ENCODE results near the gene RAB7B.
"Not testable (repeated sequence)": the region's sequence is repeated elsewhere in the genome, so short reads cannot be mapped to it uniquely, and the experiment has no call there.

The RAB7B gene, protein sequence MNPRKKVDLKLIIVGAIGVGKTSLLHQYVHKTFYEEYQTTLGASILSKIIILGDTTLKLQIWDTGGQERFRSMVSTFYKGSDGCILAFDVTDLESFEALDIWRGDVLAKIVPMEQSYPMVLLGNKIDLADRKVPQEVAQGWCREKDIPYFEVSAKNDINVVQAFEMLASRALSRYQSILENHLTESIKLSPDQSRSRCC

DNA sequence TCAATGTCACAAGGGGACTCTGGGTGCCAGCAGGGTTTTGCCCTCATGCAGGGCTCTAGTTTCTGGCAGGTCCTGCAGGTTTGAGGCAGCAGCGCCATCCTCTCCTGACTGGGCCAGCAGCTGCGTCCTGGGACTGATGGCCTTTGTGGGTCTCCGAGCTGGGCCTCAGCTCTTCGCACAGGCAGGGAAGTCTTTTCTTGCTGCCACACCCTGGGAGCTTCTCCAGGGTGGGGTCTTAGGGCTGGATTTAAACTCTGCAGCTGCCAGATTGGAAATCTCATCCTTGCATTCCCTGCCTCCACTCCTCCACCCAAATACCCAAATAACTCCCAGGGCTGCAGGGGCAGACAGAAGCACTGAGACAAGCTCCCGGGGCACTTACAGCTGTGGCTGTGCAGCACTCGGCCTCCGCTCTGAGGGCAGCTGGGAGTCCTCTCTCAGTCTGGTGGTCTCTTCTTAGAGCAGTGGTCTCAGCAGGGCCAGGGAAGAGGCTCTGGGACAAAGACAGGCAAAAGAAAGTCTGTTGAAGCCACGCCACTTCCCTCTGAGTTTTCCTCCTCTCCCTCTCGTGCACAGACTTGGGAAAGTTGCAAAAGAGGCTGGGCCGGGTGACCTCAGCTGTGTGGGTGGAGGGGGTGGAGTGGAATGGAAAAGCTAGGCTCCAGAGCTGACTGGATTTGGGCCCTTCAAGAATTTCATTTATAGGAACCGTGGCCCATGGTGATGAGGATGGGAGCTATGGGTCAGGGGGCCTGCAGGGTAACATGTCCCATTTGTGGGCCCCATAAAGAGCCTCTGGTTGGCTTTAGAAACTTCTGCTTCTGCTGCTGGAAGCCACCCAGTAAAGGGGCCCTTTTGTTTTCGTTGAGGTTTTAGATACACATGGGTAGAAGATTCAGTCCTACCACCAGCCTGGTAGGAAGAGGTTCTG, at the start of gene RAB7B:
Gene RAB7B (minus strand): TSS at position 525 of the 931 bp plus-strand sequence. CDS start 9,260 bp downstream, outside the sequence.
- Histone ChIP-seq H3K36me3 (ENCODE audit: insufficient read depth, low read length) (no peaks in the 10 kb centered on the region), H3K9me3 (ENCODE audit: control insufficient read depth, insufficient read depth, low read length) (no peaks in the 10 kb centered on the region; the same call in 1 of the 2 replicates), H3K9ac (ENCODE audit: low read depth, low read length) (no peak within 1 kb of the TSS), H3K4me1 (ENCODE audit: insufficient read depth, low read length) (peaks cover 18% of the 10 kb centered on the region)

DNA sequence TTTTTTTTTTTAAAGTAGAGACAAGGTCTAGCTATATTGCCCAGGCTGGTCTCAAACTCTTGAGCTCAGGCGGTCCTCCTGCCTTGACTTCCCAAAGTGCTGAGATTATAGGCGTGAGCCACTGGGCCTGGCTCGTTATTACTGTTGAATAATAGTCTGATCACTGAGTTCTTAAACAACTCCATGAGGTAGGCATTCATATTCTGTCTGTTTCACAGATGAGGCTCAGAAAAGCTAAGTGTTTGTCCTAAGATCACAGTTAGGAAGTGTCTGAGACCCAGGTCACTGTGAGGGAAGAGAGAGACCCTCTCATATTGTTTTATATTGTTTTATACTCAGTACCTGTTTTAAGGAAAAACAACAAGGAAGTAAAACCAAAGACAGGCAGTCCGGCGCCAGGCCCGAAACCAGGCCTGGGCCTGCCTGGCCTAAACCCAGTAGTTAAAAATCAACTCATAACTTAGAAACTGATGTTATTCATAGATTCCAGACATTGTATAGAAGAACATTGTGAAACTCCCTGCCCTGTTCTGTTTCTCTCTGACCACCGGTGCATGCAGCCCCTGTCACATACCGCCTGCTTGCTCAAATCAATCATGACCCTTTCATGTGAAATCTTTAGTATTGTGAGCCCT, 49.2 kb upstream of the RAB7B start:
- H3K9me3 ChIP-seq (ENCODE audit: control insufficient read depth, insufficient read depth, low read length); H3K4me1 ChIP-seq (ENCODE audit: insufficient read depth, low read length); H3K36me3 ChIP-seq (ENCODE audit: insufficient read depth, low read length); H3K9ac ChIP-seq (ENCODE audit: low read depth, low read length): not testable (repeated sequence)

DNA sequence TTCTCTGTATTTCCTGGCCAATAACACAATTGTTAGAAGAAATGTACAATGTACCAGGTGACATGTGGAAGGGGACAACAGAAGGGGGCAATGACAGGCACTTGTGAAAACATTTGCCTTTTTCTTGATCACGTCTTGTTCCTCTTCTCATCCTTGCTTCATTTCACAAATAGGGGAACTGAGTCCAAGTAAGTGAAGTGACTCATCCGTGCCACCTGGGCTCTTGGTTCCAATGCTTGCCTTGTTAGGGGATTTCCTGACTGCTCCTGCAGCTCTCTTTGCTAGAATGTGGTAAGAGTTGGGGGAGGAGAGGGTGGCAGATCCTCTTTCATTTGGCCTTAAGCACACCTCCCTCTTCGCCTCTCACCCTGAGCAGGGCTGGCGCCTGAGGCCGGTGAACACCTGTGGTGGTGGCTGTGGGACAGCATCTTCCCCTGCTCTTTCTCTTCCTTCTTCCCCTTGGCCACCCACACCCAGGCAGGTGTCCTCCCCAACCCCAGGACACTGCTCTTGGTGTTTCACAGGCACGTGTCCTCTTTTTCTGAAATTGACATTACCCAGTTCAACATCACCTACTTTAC, 47.5 kb upstream of the RAB7B start:
- no peak overlapping the region for H3K9ac ChIP-seq (ENCODE audit: low read depth, low read length)
- H3K36me3 ChIP-seq (ENCODE audit: insufficient read depth, low read length) = no peaks in the 10 kb centered on the region
- peaks cover 10% of the 10 kb centered on the region; the same call in 1 of the 2 replicates for H3K4me1 ChIP-seq (ENCODE audit: insufficient read depth, low read length)
- no peaks in the 10 kb centered on the region; the same call in 1 of the 2 replicates for H3K9me3 ChIP-seq (ENCODE audit: control insufficient read depth, insufficient read depth, low read length)

DNA sequence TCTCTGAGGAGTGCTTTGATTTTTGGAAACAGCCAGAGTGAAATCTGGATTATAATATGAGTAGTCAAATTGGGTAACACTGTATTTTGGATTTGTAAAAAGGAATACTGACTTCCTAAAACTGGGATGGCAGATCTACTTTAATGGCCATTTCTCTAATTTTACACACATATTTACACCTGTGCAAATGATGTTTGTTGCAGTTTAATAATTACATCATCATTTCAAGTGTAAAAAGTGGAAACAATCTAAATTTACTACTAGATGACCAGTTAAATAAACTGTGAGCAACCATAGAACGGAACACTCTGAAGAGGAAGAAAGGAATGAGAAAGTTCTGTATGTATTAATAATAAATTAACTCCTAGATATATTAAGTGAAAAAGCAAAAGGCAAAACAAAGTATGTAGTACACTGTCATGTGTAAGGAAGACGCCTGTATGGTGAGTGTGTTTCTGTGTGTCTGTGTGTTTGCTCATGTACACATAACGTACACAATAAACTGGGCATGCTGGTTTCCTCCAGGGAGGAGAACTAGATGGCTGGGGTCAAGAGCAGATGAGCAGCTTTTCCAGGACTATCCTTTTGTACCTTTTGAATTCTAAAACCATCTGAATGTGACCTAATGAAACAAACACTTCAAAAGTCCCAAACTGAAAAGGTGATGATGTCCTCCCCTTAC, 46.9 kb upstream of the RAB7B start:
- no peak overlapping the region for H3K9ac ChIP-seq (ENCODE audit: low read depth, low read length)
- H3K4me1 ChIP-seq (ENCODE audit: insufficient read depth, low read length) = peaks cover 12% of the 10 kb centered on the region; the same call in 1 of the 2 replicates
- H3K9me3 ChIP-seq (ENCODE audit: control insufficient read depth, insufficient read depth, low read length) = no peaks in the 10 kb centered on the region; the same call in 1 of the 2 replicates
- H3K36me3 ChIP-seq (ENCODE audit: insufficient read depth, low read length) = no peaks in the 10 kb centered on the region

DNA sequence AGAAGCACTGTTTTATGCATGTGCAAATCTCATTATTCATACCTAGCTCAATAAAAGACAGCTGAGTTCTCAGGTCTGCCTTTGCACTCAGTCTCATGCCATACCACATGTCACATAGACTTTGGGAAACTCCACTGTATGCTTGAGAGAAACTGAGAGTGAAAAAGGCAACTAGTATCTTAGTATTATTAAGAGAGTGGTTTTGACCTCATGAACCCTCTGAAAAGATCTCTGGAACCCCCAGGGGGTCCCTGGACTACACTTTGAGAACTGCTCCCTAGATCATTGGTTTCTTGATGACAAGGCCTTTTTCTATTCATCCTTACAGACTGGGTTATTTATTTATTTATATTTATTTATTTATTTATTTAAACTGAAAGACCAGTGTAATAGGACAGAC, 46.1 kb upstream of the RAB7B start:
- Histone ChIP-seq H3K36me3 (ENCODE audit: insufficient read depth, low read length) (no peaks in the 10 kb centered on the region), H3K9ac (ENCODE audit: low read depth, low read length) (no peak overlapping the region)

DNA sequence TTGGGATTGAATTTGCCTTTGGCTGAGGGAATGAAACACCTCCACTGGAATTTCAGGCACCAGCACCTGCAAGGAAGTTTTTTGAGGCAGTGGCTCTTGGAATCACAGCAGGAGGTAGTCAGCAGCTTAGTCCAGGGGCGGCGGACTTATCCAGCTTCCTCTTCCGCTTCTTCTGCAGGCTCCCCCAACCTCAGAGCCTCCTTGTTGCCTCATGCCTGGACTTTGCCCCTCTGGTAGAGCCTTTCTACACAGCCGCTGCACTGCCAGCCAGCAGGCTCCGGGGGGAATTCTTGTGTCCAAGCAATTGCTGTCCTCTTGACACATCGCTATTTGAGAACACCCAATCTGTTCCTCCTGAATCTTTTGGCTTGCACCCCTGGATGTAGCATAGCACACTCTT, 45.4 kb upstream of the RAB7B start:
- Histone ChIP-seq H3K36me3 (ENCODE audit: insufficient read depth, low read length) (no peaks in the 10 kb centered on the region), H3K9me3 (ENCODE audit: control insufficient read depth, insufficient read depth, low read length) (no peaks in the 10 kb centered on the region; the same call in 1 of the 2 replicates), H3K9ac (ENCODE audit: low read depth, low read length) (no peak overlapping the region), H3K4me1 (ENCODE audit: insufficient read depth, low read length) (peaks cover 12% of the 10 kb centered on the region; the same call in 1 of the 2 replicates)

More for the DNA sequence above, 46.1 kb upstream of the RAB7B start:
- H3K4me1 ChIP-seq (ENCODE audit: insufficient read depth, low read length) = peaks cover 12% of the 10 kb centered on the region; the same call in 1 of the 2 replicates
- no peaks in the 10 kb centered on the region; the same call in 1 of the 2 replicates for H3K9me3 ChIP-seq (ENCODE audit: control insufficient read depth, insufficient read depth, low read length)

DNA sequence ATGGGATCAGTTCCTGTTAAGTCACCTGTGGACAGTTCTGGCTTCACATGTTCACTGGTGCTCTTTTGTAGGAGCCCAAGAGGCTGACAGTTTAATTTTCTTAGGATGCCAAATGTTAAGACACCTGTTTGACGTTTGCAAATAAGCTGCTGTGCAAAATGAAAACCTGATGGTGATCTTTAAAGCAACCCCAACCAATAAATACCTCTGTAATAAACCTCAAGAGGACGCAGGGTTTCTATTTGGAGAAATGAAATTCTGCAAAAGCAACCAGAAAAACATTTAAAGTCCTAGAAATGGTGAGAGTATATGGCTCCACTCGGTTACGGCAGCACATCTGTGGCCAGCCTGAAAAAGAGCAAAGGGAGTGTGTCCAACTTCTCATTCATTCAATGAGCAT, 44.1 kb upstream of the RAB7B start:
- peaks cover 12% of the 10 kb centered on the region; the same call in 1 of the 2 replicates for H3K4me1 ChIP-seq (ENCODE audit: insufficient read depth, low read length)
- H3K9ac ChIP-seq (ENCODE audit: low read depth, low read length) = no peak overlapping the region
- H3K36me3 ChIP-seq (ENCODE audit: insufficient read depth, low read length) = no peaks in the 10 kb centered on the region
- H3K9me3 ChIP-seq (ENCODE audit: control insufficient read depth, insufficient read depth, low read length) = no peaks in the 10 kb centered on the region; the same call in 1 of the 2 replicates

DNA sequence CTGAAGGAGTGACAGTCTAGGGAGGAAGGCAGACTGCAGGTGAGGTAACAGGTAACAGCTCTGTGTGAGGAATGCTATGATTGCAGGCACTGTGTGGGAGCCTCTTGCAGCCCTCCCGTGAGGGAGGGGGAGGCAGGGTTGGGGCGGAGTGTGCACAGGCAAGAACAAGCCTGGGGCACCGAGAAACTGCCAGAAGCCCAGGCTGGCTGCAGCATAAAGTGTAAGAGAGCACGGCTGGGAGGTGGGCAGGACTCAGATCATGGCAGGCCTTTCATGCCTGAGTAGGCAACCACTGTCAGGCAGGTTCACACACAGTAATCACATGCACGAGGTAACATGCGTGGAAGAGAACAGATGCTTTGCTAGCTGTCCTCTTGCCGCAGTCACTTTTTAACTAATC, 38.4 kb upstream of the RAB7B start:
- Histone ChIP-seq H3K4me1 (ENCODE audit: insufficient read depth, low read length) (peaks cover 14% of the 10 kb centered on the region), H3K9me3 (ENCODE audit: control insufficient read depth, insufficient read depth, low read length) (no peaks in the 10 kb centered on the region), H3K9ac (ENCODE audit: low read depth, low read length) (no peak overlapping the region), H3K36me3 (ENCODE audit: insufficient read depth, low read length) (no peaks in the 10 kb centered on the region)

DNA sequence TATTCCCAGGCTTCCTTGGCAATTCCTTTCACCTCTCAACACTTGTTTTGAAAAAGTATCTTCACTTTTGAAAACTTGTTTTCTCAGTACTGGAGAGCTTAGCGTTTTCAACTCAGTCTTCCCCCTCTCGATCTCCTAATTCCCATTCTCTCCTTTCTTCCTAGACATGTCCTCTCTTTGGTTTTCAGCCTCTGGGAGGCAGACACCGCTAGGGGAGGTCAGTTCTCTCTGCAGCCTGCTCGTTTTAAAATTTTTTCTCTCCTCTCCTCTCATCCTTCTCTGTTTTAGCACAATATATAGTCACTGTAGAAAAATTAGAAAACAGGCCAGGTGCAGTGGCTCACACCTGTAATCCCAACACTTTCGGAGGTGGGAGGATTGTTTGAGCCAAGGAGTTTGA, 37.1 kb upstream of the RAB7B start:
- Histone ChIP-seq H3K36me3 (ENCODE audit: insufficient read depth, low read length) (no peaks in the 10 kb centered on the region), H3K9me3 (ENCODE audit: control insufficient read depth, insufficient read depth, low read length) (no peaks in the 10 kb centered on the region), H3K4me1 (ENCODE audit: insufficient read depth, low read length) (peaks cover 10% of the 10 kb centered on the region), H3K9ac (ENCODE audit: low read depth, low read length) (no peak overlapping the region)

DNA sequence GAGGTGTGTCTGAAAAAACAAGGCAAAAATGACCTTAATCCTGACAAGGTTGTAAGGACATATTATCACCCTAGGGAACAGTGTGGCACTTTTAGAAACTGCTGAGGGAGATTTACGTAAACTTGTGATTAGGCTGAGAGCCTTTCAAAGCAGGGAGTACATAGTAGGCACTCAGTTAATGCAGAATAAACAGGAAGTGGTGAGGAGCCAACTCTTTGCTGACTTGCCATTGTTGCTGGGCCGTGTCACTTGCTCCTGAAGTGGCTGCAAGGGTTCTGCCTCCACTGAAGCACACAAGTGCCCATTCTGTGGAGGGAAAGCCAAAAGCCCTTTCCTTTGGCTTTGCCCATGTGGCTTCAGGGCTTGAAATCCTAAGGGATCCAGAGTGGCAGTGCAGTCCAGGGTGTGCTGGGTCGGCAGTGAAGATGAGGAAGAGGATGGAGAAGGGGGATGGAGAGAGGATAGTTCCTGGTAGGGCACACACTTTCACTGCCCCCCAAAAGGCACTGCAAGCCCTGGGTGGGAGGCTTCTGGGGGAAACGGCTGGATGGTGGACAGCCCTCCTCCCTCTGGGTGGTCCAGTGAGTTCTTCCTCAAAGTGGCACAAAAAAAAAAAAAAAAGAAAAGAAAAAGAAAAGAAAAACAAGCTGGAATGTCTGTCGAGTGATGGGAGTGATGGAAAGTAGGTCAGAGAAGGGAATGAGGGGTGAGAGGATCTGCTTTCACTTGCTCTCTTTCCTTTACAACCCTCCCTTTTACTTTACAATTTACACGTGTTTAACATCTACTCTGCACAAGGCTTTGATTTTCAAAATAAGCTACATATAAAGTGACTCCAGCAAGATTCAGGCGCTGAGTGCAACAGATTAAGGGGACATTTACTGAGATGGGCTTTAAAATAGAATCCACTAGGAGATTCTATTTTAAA, 36.1 kb upstream of the RAB7B start:
- Histone ChIP-seq H3K4me1 (ENCODE audit: insufficient read depth, low read length) (peaks cover 10% of the 10 kb centered on the region), H3K9ac (ENCODE audit: low read depth, low read length) (no peak overlapping the region), H3K36me3 (ENCODE audit: insufficient read depth, low read length) (no peaks in the 10 kb centered on the region), H3K9me3 (ENCODE audit: control insufficient read depth, insufficient read depth, low read length) (no peaks in the 10 kb centered on the region)

DNA sequence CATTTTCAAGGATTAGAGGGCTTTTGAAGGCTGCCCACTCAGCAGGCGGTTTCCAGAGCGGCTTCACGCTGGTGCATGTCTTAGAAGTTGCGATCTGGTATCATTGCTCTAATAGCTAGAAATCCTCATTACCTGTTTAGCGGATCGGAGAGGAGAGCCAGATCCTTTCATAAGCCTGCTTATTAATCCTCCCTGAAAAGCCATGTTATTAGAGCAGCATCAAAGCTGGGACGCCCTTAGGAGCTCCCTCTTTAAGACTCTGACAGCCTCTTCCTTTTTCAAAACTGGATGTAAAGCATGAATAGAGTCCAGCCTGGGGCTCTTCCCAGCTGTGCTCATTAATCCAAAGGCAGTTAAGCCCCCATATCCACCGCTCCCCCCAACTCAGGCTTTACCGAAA, 34.4 kb upstream of the RAB7B start:
- no peak overlapping the region for H3K9ac ChIP-seq (ENCODE audit: low read depth, low read length)
- H3K36me3 ChIP-seq (ENCODE audit: insufficient read depth, low read length) = no peaks in the 10 kb centered on the region
- H3K9me3 ChIP-seq (ENCODE audit: control insufficient read depth, insufficient read depth, low read length) = no peaks in the 10 kb centered on the region
- peaks cover 10% of the 10 kb centered on the region for H3K4me1 ChIP-seq (ENCODE audit: insufficient read depth, low read length)

DNA sequence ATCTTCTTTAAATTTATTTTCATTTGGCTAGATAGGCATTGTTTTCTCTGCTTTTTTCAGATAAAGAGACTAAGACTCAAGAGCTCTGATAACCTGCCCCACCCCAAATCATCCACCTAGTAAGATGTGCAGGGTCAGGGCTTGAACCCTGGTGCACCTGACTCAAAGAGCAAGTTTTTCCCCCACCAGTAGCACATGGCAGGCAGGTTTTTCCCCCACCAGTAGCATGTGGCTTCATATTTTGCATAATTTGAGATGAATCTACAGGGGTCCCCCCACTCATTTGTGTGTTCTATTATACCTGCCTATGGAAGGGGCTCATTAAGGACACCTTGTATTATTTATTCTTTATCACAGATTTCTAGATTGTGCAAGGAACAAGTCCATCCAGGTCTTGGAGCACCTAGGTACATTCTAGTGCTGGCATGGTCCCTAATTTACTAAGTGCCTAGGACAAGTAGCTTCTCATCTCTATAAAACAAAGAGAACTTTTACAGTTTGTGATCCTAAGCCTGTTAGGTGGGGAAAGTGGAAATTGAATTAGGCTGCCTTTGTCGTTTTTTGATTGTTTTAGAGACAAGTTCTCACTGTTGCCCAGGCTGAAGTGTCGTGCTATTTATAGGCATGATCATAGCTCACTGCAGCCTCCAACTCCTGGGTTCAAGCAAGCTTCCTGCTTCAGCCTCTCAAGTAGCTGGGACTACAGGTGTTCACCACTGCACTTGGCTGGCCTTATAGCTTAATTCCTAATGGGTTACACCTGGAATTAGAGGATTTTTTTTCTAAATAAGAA, 33.7 kb upstream of the RAB7B start:
- Histone ChIP-seq H3K4me1 (ENCODE audit: insufficient read depth, low read length) (peaks cover 10% of the 10 kb centered on the region), H3K36me3 (ENCODE audit: insufficient read depth, low read length) (no peaks in the 10 kb centered on the region), H3K9ac (ENCODE audit: low read depth, low read length) (no peak overlapping the region), H3K9me3 (ENCODE audit: control insufficient read depth, insufficient read depth, low read length) (no peaks in the 10 kb centered on the region)
